Stimulated activated naive B cell treated with anti-CD40 and anti-IgM and Interleukin-4, amounts not matched to agents 10 μg/mL and 1 μg/mL and 100 μg/mL, for 72 hours (primary cell): ENCODE measurements around the gene ALKBH3.

Source experiments
- ATAC-seq, 2 donors: fragments of 150-1000 bp; cut with Tn5 transposase; replicated peaks; 2 replicates each; pipeline ENCODE4 v1.10.0; 2021; ENCODE audit warnings: moderate library complexity in 1 of 2
- DNase-seq: peaks from one replicate; pipeline ENCODE4 v3.0.0; 2021
- H3K27ac Mint-ChIP-seq: one replicate; pipeline ENCODE4 v1.8.0; 2022; ENCODE audit warnings: mild to moderate bottlenecking, mixed read lengths
- H3K27me3 Mint-ChIP-seq, 2 donors: one replicate each; pipeline ENCODE4 v1.8.0; 2022; ENCODE audit warnings: mixed read lengths in 2 of 2
- H3K36me3 Mint-ChIP-seq, 2 donors: one replicate each; pipeline ENCODE4 v1.8.0; 2022; ENCODE audit warnings: mixed read lengths in 2 of 2, mild to moderate bottlenecking in 1 of 2
- H3K4me1 Mint-ChIP-seq, 2 donors: one replicate each; pipeline ENCODE4 v1.8.0; 2022; ENCODE audit warnings: mixed read lengths in 2 of 2, mild to moderate bottlenecking in 1 of 2
- H3K4me3 Mint-ChIP-seq, 2 donors: one replicate each; pipeline ENCODE4 v1.8.0; 2022; ENCODE audit warnings: mild to moderate bottlenecking in 2 of 2, mixed read lengths in 2 of 2, moderate library complexity in 1 of 2
- H3K9me3 Mint-ChIP-seq, 2 donors: one replicate each; pipeline ENCODE4 v1.8.0; 2022; ENCODE audit warnings: mixed read lengths in 2 of 2, mild to moderate bottlenecking in 1 of 2

Gene ALKBH3

GRCh38 chr11:43880640-43881159 lies at the start of gene ALKBH3:
Gene ALKBH3 (plus strand): TSS chr11:43880831. CDS start chr11:43882653, 1,822 bp downstream.
- peaks cover 10 to 33% of the 10 kb centered on the region in 2 donors for H3K27me3 Mint-ChIP-seq
- DNase-seq = peak; percentile 83
- H3K36me3 Mint-ChIP-seq = peaks cover 27 to 35% of the 10 kb centered on the region in 2 donors
- H3K4me1 Mint-ChIP-seq = peaks cover 6 to 14% of the 10 kb centered on the region in 2 donors
- peak within 1 kb of the TSS; percentile 87 to 89 for H3K4me3 Mint-ChIP-seq
- ATAC-seq = peak; percentile 99 to 100
- peaks cover 2 to 4% of the 10 kb centered on the region in 2 donors for H3K9me3 Mint-ChIP-seq
- peak within 1 kb of the TSS; percentile 66 for H3K27ac Mint-ChIP-seq

- Mint-ChIP-seq H3K27ac (peak overlapping the region; percentile 85), H3K4me3 (no peak overlapping the region), H3K27me3 (no peaks in the 10 kb centered on the region), H3K9me3 (no peaks in the 10 kb centered on the region), H3K4me1 (peaks cover 6 to 11% of the 10 kb centered on the region in 2 donors), H3K36me3 (peaks cover 19 to 32% of the 10 kb centered on the region in 2 donors)
- ATAC-seq = peak; percentile 63 to 92
- DNase-seq = no peak
These were observed 49.6 kb upstream of the ALKBH3 start for GRCh38 chr11:43830928-43831440.

DNA sequence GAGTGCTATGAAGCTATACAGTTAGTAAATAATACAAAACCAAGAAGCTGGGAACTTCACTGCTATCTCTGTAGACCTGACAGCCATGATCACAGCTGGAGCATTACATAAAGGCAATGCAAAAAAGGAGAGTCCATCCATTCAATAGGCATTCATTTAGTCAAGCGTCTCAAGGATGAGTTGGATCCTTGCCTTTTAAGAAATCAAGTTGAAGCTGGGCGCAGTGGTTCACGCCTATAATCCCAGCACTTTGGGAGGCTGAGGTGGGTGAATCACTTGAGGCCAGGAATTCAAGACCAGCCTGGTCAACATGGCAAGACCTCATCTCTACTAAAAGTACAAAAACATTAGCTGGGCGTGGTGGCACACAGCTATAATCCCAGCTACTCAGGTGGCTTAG lies 48.1 kb upstream of the ALKBH3 start:
- DNase-seq (no peak), ATAC-seq (no peak)
- Mint-ChIP-seq H3K27me3 (no peaks in the 10 kb centered on the region), H3K36me3 (peaks cover 21 to 35% of the 10 kb centered on the region in 2 donors), H3K4me3 (no peak overlapping the region), H3K4me1 (peaks cover 6 to 11% of the 10 kb centered on the region in 2 donors), H3K27ac (no peak overlapping the region), H3K9me3 (no peaks in the 10 kb centered on the region)

GRCh38 chr11:43833657-43834073 lies 47.0 kb upstream of the ALKBH3 start:
- no peak overlapping the region for H3K4me3 Mint-ChIP-seq
- peaks cover 23 to 46% of the 10 kb centered on the region in 2 donors for H3K36me3 Mint-ChIP-seq
- no peak for ATAC-seq
- peaks cover 6 to 11% of the 10 kb centered on the region in 2 donors for H3K4me1 Mint-ChIP-seq
- no peak for DNase-seq
- H3K27me3 Mint-ChIP-seq = no peaks in the 10 kb centered on the region
- H3K27ac Mint-ChIP-seq = no peak overlapping the region
- H3K9me3 Mint-ChIP-seq = no peaks in the 10 kb centered on the region

DNA sequence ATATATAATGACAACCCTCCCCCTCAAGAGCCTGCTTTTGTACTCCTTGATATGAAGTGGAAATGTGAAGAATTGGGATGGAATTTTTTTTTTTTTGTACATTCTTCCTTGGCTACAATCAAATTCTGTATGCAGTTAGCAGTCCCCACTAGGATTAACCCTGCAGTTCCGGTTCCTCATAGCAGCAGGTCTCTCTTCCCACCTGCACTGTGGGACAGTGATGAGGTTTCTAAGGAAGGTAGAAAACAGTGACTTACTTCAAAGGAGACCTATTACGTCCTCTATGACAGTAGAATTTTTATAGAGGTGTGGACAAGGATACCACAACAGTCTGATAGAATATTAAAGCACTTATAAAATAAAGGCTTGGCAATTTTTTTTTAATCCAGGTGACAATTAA lies 46.3 kb upstream of the ALKBH3 start:
- Mint-ChIP-seq H3K27me3 (no peaks in the 10 kb centered on the region), H3K4me1 (peaks cover 6 to 11% of the 10 kb centered on the region in 2 donors), H3K4me3 (no peak overlapping the region), H3K27ac (no peak overlapping the region), H3K9me3 (no peaks in the 10 kb centered on the region), H3K36me3 (peaks cover 29 to 52% of the 10 kb centered on the region in 2 donors)
- DNase-seq (no peak), ATAC-seq (no peak)

DNA sequence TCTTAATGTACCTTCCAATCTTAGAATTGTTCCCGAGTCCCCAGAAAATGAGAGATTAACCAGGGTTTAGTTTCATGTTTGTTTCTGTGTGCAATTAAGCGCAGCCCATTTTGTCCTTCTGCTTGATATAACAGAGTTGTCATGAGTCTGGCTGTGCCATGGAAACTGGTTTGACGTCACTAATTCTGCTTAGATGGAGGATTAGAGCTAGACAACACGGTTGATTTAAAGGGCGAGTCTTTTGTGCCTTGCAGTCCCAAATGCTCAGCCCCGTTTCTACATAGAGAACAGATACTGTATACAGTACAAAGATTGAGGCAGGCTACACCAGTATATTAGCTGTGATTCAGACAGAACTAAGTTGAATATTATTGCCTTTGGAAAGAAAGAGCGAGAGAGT lies 45.5 kb upstream of the ALKBH3 start:
- H3K9me3 Mint-ChIP-seq = no peaks in the 10 kb centered on the region
- DNase-seq (no peak), ATAC-seq (no peak)
- no peaks in the 10 kb centered on the region for H3K27me3 Mint-ChIP-seq
- no peak overlapping the region for H3K27ac Mint-ChIP-seq
- no peak overlapping the region for H3K4me3 Mint-ChIP-seq
- peaks cover 6 to 11% of the 10 kb centered on the region in 2 donors for H3K4me1 Mint-ChIP-seq
- peaks cover 31 to 61% of the 10 kb centered on the region in 2 donors for H3K36me3 Mint-ChIP-seq

DNA sequence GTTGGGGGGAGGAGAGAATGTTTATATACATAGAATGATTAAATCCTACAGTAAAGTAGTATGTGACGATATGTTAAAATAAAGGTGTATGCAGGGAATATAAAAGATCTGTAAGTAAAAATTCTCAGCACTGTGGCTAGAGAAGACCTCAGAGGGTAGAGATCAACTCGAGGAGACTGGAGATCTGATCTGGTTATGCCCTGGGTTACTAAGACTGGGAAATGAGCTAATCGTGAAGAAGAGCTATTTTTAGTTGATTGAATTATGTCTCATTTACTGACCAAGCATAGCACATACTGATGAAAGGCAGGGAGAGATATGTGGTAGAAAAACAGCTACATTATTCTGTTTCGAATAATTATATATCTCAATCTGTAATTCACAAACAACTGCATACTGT lies 42.8 kb upstream of the ALKBH3 start:
- no peak for DNase-seq
- H3K27ac Mint-ChIP-seq = no peak overlapping the region

DNA sequence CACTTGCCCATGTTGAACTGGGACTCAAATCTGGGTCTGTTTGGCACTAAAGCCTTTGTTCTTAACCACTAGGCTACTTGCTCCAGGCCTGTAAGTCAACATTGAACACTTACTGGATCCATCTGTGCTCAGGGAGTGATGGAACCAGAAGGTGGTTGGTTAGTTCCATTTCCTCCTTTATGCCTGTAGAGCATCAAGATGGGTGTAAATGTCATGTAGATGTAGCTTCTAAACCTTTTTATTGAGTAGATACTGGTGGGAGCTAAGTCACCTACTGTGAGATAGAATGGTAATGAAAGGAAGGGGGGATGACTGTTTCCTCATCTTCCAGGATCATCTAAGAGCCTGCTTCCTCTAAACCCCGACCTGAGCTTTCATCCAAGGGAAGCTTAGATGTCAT lies 38.6 kb upstream of the ALKBH3 start:
- Mint-ChIP-seq H3K27ac (no peak overlapping the region), H3K4me1 (no peaks in the 10 kb centered on the region), H3K36me3 (peaks cover 33 to 76% of the 10 kb centered on the region in 2 donors), H3K9me3 (no peaks in the 10 kb centered on the region), H3K4me3 (no peak overlapping the region), H3K27me3 (no peaks in the 10 kb centered on the region)
- ATAC-seq (no peak), DNase-seq (no peak)

More for the DNA sequence above, 42.8 kb upstream of the ALKBH3 start:
- Mint-ChIP-seq H3K4me1 (no peaks in the 10 kb centered on the region), H3K27me3 (no peaks in the 10 kb centered on the region), H3K9me3 (no peaks in the 10 kb centered on the region), H3K4me3 (no peak overlapping the region), H3K36me3 (peaks cover 21 to 52% of the 10 kb centered on the region in 2 donors)
- no peak for ATAC-seq

DNA sequence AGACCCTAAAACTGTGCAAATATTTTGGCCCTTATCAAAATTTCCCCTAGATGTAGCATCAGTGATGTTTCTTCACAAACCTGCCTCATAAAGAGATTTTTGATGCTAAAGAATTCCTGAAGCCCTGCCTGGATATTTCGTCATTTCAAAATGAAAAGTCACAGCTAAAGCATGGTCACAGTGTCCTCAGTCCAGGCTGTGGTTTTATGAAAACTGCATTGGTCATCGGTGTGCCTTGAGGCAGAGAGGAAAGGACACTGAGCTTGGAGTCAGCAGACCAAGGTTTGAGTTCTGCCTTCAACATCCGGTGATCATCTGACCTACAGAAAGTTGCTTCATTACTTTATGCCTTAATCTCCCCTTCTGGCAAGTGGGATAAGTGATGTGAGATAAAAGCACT lies 34.8 kb upstream of the ALKBH3 start:
- no peaks in the 10 kb centered on the region for H3K4me1 Mint-ChIP-seq
- H3K27ac Mint-ChIP-seq = no peak overlapping the region
- no peaks in the 10 kb centered on the region for H3K9me3 Mint-ChIP-seq
- DNase-seq = no peak
- H3K27me3 Mint-ChIP-seq = no peaks in the 10 kb centered on the region
- H3K36me3 Mint-ChIP-seq = peaks cover 20 to 58% of the 10 kb centered on the region in 2 donors
- ATAC-seq = no peak
- H3K4me3 Mint-ChIP-seq = no peak overlapping the region

GRCh38 chr11:43852057-43852636 lies 28.5 kb upstream of the ALKBH3 start:
- H3K27ac Mint-ChIP-seq = no peak overlapping the region
- H3K4me3 Mint-ChIP-seq = no peak overlapping the region
- ATAC-seq (peak; percentile 72 to 75), DNase-seq (peak; percentile 37)
- H3K4me1 Mint-ChIP-seq = no peaks in the 10 kb centered on the region
- H3K9me3 Mint-ChIP-seq = no peaks in the 10 kb centered on the region
- no peaks in the 10 kb centered on the region for H3K27me3 Mint-ChIP-seq
- peaks cover 14 to 33% of the 10 kb centered on the region in 2 donors for H3K36me3 Mint-ChIP-seq

DNA sequence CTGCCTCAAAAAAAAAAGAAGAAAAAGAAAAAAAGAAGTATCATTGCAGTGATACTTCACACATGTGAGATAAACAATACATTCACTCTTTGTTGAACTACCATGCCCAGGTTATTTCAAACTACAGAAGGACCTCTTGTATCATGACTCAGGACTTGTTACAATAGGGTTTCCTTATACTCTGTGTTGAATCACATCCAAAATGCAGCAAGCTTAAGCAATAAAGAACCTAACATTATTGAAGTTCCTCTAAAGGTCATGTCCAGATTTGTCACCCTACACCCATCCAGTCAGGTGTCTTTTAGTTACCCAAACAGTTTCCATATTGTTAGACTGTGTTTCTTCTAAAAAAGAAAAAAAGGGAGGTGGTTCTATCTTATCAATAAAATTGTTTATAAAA lies 26.9 kb upstream of the ALKBH3 start:
- Mint-ChIP-seq H3K4me3 (no peak overlapping the region), H3K27me3 (no peaks in the 10 kb centered on the region), H3K36me3 (peaks cover 16 to 32% of the 10 kb centered on the region in 2 donors), H3K4me1 (no peaks in the 10 kb centered on the region), H3K9me3 (no peaks in the 10 kb centered on the region), H3K27ac (no peak overlapping the region)
- ATAC-seq (no peak), DNase-seq (no peak)

DNA sequence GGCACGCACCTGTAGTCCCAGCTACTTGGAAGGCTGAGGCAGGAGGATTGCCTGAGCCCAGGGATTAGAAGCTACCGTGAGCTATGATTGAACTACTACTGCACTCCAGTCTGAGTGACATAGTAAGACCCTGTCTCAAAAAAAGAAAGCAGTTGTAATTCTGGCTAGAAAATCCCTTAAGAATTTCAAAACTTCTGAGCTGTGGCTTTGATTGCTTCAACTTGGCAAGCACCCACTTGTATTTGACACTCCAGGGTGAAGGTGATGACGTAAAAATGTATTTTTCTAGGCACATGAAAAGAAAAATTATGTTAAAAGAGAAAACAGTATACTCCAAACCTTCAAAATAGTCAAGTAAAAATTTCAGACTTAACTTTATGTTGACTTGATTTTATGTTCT lies 23.6 kb upstream of the ALKBH3 start:
- DNase-seq (no peak), ATAC-seq (no peak)
- no peaks in the 10 kb centered on the region for H3K4me1 Mint-ChIP-seq
- no peak overlapping the region for H3K4me3 Mint-ChIP-seq
- H3K9me3 Mint-ChIP-seq = peaks cover 3 to 7% of the 10 kb centered on the region in 2 donors
- H3K27ac Mint-ChIP-seq = no peak overlapping the region
- peaks cover 22 to 43% of the 10 kb centered on the region in 2 donors for H3K36me3 Mint-ChIP-seq
- no peaks in the 10 kb centered on the region for H3K27me3 Mint-ChIP-seq

DNA sequence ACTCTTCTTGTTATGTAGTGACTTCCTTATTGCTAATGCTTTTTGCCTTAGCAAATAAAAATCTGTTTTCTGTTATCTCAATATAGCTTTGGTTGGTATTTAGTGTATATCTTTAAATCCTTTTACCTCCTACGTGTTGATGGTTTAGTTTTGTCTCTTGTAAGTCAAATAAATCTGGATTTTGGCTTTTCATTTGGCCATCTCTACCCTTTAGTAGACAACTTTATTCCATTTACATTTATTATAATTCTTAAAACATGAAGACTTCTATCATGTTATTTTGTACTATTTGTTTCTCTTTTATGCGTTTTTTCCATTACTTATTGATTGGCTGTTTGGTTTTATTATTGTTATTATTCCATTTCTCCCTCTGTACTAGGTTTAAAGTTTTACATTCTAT lies 19.5 kb upstream of the ALKBH3 start:
- Mint-ChIP-seq H3K4me3 (no peak overlapping the region), H3K4me1 (peaks cover 6 to 11% of the 10 kb centered on the region in 2 donors), H3K36me3 (peaks cover 22 to 41% of the 10 kb centered on the region in 2 donors), H3K27ac (no peak overlapping the region), H3K9me3 (peaks cover 5 to 11% of the 10 kb centered on the region in 2 donors), H3K27me3 (peaks cover 7 to 13% of the 10 kb centered on the region in 2 donors)
- no peak for DNase-seq
- ATAC-seq = no peak

- ATAC-seq (no peak), DNase-seq (no peak)
- peaks cover 5 to 9% of the 10 kb centered on the region in 2 donors for H3K9me3 Mint-ChIP-seq
- peaks cover 10 to 23% of the 10 kb centered on the region in 2 donors for H3K36me3 Mint-ChIP-seq
- H3K27me3 Mint-ChIP-seq = peaks cover 30 to 39% of the 10 kb centered on the region in 2 donors
- H3K4me1 Mint-ChIP-seq = peaks cover 13 to 23% of the 10 kb centered on the region in 2 donors
- H3K27ac Mint-ChIP-seq = no peak overlapping the region
- H3K4me3 Mint-ChIP-seq = no peak overlapping the region
These were observed 14.1 kb upstream of the ALKBH3 start for GRCh38 chr11:43866520-43866919.

DNA sequence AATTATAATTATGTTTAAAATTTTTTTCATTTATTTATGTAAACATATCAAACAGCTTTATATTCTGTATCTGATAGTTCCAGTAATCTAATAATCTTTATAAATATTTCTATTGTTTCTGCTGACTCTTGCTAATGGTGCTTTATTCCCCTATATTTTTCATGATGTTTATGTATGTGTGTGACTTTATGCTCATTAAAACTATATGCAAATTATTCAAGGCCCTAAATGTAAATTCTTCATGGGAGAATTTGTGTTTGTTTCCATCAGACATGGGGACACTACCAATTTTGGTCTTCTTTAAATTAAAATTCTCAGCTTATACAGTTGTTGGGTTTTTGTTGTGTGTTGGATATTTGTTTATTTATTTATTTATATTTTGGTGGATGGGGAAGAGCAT lies 13.7 kb upstream of the ALKBH3 start:
- no peak overlapping the region for H3K27ac Mint-ChIP-seq
- peaks cover 5 to 9% of the 10 kb centered on the region in 2 donors for H3K9me3 Mint-ChIP-seq
- DNase-seq (no peak), ATAC-seq (no peak)
- peaks cover 34 to 44% of the 10 kb centered on the region in 2 donors for H3K27me3 Mint-ChIP-seq
- no peak overlapping the region for H3K4me3 Mint-ChIP-seq
- H3K36me3 Mint-ChIP-seq = peaks cover 10 to 23% of the 10 kb centered on the region in 2 donors
- H3K4me1 Mint-ChIP-seq = peaks cover 13 to 23% of the 10 kb centered on the region in 2 donors
